WTC11 (cell line): ENCODE results near the gene TCAP.

Experiments
- CREB1 ChIP-seq: sonication (generic); formaldehyde crosslinking; IDR thresholded peaks from 2 replicates; pipeline ENCODE4 v1.8.0; 2023; ENCODE audit warnings: mild to moderate bottlenecking, missing genetic modification reagents
- ESRRA ChIP-seq: sonication (generic); formaldehyde crosslinking; IDR thresholded peaks from 2 replicates; pipeline ENCODE4 v1.8.1; 2022; ENCODE audit warnings: mild to moderate bottlenecking, missing genetic modification reagents, borderline replicate concordance
- GABPB1 ChIP-seq: sonication (generic); formaldehyde crosslinking; IDR thresholded peaks from 2 replicates; pipeline ENCODE4 v1.8.1; 2023; ENCODE audit warnings: mild to moderate bottlenecking, missing genetic modification reagents
- JAZF1 ChIP-seq: fragments of 250-450 bp; sonication (Bioruptor Pico); IDR thresholded peaks from 2 replicates; pipeline ENCODE4 v1.9.0; 2021; ENCODE audit warnings: moderate library complexity, mild to moderate bottlenecking, inconsistent platforms
- NFATC4 ChIP-seq: fragments of 250-450 bp; sonication (Bioruptor Pico); IDR thresholded peaks from 2 replicates; pipeline ENCODE4 v1.9.0; 2021; ENCODE audit warnings: mild to moderate bottlenecking
- NR2C2 ChIP-seq: sonication (generic); formaldehyde crosslinking; IDR thresholded peaks from 2 replicates; pipeline ENCODE4 v1.8.0; 2022; ENCODE audit warnings: mild to moderate bottlenecking, missing genetic modification reagents
- TF ChIP-seq, protein P1 (sequence below): fragments of 250-450 bp; sonication (Bioruptor Pico); IDR thresholded peaks from 2 replicates; pipeline ENCODE4 v2.1.2; 2022; ENCODE audit warnings: mild to moderate bottlenecking, moderate library complexity
- TF ChIP-seq, protein P2 (sequence below): fragments of 200-600 bp; IDR thresholded peaks from 2 replicates; pipeline ENCODE4 v1.8.0; 2022; ENCODE audit warnings: antibody characterized with exemption
- TF ChIP-seq, protein P3 (sequence below): sonication (generic); formaldehyde crosslinking; IDR thresholded peaks from 2 replicates; pipeline ENCODE4 v1.8.0; 2022; ENCODE audit warnings: mild to moderate bottlenecking, missing genetic modification reagents
- TF ChIP-seq, protein P4 (sequence below): sonication (generic); formaldehyde crosslinking; conservative IDR thresholded peaks from 2 replicates; pipeline ENCODE4 v1.8.1; 2022; ENCODE audit warnings: mild to moderate bottlenecking, missing genetic modification reagents

DNA sequence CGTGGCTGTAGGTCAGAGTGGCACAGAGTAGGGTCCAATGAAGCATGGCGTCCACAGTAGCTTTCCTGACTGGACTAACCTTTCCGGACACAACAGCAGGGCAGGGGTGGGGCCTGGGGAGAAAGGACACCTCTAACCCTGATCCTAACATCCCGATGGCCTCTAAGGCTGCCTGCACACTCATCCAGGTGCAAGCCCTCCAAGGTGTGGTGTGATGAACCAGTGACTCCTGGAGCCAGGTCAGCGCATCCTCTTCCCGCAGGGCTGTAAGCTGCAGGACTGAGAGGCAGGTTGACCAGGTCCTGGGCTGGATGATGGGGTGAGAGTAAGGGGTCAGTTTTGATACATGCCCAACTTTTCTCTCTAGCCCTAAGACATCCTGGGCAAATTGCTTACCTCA lies 31.6 kb downstream of the TCAP start:
- TF ChIP-seq, protein P1, sequence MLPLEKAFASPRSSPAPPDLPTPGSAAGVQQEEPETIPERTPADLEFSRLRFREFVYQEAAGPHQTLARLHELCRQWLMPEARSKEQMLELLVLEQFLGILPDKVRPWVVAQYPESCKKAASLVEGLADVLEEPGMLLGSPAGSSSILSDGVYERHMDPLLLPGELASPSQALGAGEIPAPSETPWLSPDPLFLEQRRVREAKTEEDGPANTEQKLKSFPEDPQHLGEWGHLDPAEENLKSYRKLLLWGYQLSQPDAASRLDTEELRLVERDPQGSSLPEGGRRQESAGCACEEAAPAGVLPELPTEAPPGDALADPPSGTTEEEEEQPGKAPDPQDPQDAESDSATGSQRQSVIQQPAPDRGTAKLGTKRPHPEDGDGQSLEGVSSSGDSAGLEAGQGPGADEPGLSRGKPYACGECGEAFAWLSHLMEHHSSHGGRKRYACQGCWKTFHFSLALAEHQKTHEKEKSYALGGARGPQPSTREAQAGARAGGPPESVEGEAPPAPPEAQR (CRISPR knock-in tag): no peak
- TF ChIP-seq, protein P2, sequence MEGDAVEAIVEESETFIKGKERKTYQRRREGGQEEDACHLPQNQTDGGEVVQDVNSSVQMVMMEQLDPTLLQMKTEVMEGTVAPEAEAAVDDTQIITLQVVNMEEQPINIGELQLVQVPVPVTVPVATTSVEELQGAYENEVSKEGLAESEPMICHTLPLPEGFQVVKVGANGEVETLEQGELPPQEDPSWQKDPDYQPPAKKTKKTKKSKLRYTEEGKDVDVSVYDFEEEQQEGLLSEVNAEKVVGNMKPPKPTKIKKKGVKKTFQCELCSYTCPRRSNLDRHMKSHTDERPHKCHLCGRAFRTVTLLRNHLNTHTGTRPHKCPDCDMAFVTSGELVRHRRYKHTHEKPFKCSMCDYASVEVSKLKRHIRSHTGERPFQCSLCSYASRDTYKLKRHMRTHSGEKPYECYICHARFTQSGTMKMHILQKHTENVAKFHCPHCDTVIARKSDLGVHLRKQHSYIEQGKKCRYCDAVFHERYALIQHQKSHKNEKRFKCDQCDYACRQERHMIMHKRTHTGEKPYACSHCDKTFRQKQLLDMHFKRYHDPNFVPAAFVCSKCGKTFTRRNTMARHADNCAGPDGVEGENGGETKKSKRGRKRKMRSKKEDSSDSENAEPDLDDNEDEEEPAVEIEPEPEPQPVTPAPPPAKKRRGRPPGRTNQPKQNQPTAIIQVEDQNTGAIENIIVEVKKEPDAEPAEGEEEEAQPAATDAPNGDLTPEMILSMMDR: no peak
- TF ChIP-seq, protein P3, sequence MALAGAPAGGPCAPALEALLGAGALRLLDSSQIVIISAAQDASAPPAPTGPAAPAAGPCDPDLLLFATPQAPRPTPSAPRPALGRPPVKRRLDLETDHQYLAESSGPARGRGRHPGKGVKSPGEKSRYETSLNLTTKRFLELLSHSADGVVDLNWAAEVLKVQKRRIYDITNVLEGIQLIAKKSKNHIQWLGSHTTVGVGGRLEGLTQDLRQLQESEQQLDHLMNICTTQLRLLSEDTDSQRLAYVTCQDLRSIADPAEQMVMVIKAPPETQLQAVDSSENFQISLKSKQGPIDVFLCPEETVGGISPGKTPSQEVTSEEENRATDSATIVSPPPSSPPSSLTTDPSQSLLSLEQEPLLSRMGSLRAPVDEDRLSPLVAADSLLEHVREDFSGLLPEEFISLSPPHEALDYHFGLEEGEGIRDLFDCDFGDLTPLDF: no peak
- no peak for TF ChIP-seq ESRRA (CRISPR knock-in tag)
- no peak for TF ChIP-seq GABPB1
- TF ChIP-seq, protein P4, sequence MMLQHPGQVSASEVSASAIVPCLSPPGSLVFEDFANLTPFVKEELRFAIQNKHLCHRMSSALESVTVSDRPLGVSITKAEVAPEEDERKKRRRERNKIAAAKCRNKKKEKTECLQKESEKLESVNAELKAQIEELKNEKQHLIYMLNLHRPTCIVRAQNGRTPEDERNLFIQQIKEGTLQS: no peak
- TF ChIP-seq NFATC4 (CRISPR knock-in tag): no peak
- TF ChIP-seq NR2C2 (CRISPR knock-in tag): no peak
- no peak for TF ChIP-seq CREB1
- no peak for TF ChIP-seq JAZF1 (CRISPR knock-in tag)
